CD4-positive, alpha-beta T cell treated with Interleukin-6 at 100 ng/mL for 8 hours (primary cell): Measurements from ENCODE around the gene ALDH4A1.
"Not testable (repeated sequence)": the region's sequence is repeated elsewhere in the genome, so short reads cannot be mapped to it uniquely, and the experiment has no call there.

ENCODE experiments used
- DNase-seq: peaks from one replicate; pipeline ENCODE4 v3.0.0-alpha.2; 2020; ENCODE audit warnings: mixed read lengths, low spot score

Gene ALDH4A1

DNA sequence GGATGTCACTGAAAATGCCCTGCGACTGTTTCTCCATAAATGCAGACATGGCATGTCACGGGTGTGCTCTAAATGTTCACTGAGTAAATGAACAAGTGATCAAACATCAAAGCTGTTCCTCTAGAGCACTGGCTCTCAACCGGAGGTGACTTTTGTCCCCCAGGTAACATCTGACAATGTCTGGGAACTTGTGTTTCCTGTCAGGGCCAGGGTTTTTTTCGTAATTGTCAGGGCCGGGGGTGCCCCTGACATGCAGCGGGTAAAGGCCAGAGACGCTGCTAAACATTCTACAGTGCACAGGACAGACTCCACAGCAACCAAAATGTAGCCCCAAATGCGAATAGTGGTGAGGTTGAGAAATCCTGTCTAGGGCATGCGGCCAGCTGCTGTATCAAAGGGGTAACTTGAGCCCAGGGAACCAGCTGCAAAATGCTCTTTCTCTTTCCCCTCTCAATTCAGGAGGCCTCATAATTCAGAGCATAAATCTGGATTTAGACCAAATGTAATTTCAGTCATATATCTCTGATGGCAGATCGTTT lies 2.0 kb downstream of the ALDH4A1 start:
- no peak for DNase-seq

DNA sequence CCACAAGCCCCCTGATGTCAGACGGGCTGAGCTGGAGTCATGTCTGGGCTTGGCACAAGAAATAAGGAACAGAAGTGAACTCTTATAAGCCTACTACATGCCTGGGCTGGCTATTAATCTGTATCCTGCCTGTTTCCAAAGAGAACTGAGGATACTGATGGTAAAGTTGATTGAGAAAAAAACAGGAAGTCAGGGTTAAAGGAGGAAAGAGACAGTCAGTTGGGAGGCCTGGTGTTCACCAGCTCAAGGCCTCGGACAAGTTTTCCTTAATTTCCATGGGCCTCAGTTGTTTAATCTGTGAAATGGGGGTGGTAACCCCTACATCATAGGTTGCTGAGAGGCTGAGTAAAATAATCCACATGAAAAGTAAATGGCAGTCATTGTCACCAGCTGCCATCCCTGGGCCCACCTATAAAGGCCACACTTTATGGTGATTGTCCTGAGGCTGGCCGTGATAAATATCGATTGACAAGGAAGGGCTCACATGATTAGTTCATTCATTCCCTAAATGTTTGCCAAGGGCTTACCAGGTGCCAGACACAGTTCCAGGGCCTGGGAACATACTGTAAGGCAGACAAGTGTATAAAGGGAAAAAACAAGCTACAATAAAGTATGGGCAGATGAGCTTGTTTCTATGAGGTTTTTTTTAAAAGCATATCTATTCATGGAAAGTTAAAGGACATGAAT lies 2.8 kb downstream of the ALDH4A1 start:
- DNase-seq = no peak

DNA sequence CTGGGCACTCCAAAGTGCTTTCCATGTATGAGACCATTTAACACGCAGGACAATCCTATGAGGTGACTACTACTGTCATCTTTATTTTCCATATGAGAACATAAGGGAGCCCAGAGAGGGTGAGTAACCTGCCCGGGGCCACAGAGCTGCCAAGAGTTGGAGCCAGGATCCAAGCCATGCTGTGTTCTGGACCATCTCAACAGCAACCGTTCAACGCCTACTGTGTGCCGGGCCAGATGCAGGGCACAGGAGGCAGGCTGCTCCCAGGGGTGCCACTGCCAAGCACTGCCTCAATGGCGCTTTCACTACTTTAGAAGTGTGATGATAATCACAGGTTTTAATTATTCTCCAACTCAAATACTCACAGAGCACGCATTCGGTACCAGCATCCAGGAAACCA lies 3.8 kb downstream of the ALDH4A1 start:
- DNase-seq = no peak

DNA sequence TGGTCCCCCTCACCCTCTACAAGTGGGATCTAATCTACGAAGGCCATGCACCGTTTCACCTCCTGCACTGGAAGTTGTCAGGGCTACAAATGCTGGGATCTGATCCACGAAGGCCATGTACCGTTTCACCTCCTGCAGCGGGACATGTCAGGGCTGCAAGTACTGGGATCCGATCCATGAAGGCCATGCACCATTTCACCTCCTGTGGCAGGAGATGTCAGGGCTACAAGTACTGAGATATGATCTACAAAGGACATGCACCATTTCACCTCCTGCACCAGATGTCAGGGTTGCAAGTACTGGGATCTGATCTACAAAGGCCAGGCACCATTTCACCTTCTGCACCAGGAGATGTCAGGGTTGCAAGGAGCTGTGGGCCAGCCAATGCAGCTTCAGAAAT lies 7.0 kb downstream of the ALDH4A1 start:
- no peak for DNase-seq

DNA sequence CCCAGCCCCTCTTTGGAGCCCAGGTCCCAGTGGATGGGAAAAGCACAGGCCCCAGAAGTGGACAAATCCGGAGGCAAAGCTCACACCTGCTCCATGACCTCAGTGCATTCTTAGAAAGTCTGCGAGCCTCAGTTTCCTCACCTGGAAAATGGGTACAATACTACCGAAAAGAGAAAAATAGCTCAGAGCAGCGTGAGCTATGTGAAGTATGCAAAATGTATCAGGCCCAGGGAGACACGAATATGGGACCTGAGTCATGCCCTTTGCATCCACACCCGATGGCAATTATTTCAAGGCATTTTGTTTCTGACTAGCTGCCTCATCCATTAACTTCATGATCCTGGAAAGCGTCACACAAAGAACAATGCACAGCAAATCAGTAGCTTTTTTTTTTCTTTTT lies 9.2 kb downstream of the ALDH4A1 start:
- DNase-seq = no peak

DNA sequence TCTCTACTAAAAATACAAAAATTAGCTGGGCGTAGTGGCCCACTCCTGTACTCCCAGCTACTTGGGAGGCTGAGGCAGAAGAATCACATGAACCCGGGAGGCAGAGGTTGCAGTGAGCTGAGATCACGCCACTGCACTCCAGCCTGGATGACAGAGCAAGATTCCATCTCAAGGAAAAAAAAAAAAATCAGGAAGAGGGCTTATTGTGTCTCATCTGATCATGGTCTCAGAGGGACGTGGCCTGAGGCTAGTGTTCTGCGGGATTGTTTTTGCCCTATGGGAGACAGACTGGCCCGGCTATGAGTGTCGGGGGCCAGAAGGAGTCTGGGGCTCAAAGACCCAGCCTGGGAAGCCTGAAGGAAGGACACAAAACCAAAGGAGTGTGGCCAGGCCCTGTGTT lies 10.5 kb downstream of the ALDH4A1 start:
- DNase-seq = not testable (repeated sequence)

DNA sequence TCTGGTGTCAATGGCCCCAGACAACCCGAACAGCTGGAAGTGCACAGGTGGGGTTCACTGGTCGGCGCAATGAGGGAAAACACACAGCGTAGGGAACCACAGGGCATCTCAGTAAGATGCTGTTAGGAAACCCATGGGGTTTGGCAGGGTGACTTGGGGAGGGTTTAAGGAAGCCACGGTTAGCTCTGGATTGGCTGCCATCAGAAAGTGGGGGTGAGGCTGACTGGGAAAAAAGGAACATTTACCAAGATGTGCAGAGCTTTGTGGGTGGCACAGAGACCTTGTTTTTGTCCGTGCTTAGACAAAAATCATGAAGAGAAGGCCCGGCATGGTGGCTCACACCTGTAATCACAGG lies 11.0 kb downstream of the ALDH4A1 start:
- DNase-seq = no peak

DNA sequence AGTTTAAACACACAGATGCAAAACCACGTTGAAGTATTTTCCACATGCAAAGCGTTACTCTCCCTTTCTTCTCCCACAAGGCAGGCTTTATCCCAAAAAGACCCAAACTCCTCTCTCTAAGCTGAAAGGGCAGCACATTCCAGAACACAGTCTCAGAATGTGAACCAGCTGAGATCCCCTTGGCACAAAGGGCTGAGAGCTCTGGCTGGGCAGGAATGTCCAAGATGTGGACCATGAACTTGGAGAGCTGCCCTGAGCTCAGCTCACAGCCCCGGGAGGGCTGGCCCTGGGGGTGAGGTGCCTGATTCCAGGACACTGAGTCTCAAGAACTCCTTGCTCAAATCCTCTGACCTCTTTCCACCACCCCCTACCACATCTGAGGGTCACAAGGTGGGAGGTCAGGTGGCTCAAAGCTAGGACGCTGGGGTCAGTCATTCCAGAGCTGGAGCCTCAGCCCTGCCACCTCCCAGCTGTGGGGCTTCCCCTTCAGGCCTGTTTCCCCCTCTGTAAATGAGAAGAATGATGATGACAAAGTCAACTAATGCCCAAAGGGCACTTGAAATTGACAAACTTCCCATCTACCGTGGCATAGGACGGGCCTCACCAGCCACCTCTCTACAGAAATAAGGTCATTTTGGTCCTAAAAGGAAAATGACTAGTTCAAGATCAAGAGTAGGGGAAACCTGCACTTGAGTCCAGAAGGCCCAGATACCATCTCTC lies 11.5 kb downstream of the ALDH4A1 start:
- no peak for DNase-seq

DNA sequence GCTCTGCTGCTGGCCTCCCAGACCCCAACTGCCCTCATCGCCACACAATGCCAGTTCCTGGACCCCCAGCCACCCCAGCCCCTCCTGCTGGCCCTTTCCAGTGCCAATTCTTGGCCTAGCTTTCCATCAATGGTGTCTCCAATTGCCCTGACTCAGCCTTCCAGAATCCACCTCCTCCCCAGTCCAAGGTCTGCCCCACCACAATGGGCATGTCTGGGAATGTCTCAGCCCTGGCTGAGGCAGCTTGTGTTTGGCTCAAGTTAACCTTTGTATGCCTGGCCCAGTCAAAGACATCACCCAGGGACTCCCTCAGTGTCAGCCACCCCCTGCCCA lies 16.4 kb downstream of the ALDH4A1 start:
- DNase-seq = no peak

DNA sequence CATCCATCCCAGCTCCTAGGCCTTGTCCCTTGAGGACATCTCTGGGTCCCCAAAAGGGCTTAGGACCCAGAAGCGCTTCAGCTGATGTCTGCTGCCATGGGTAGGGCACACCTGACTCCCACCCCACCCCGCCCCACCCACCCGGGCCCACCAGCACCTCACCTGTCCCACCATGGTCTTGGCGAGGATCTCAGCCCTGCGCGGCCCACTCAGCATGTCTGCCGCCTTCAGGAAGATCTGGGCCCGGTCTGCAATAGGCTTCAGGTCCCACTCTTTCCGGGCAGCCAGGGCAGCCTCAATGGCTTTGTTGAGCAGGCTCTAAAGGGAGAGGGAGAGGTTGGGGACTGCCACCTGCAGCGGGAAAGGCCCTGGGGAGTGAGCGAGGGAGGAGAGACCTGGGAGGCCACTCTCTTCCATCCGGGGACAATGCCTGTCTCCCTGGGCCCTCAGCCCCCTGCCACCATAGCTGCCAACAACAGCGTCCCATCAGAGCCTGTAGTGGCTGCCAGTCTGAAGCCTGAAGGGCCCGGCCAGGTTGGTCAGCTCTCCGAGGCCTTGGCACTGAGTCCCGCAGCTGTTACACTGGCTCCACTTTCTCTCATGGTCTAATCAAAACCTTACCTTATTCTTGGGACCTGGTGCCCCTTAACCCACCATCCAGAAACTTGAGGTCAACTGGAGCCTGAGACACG lies 16.9 kb downstream of the ALDH4A1 start:
- no peak for DNase-seq

DNA sequence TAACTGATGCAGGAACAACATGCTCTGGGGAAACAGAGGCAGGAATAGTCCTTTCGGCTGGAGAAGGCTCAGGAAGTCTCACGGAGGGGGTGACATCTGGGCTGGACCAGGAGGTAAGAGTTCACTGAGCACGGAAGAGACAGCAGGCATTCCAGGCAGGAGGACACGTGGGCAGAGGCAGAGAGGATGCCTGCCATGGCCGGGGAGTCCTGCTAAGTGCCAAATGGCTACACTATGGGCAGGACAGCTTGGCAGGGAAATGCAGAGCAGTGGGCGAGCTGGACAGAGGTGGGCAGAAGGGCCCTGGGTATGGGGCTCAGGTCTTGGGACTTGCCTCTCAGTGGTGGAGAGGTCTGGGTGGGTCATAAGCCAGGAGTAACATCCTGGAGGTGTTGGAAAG lies 17.6 kb downstream of the ALDH4A1 start:
- DNase-seq = no peak

DNA sequence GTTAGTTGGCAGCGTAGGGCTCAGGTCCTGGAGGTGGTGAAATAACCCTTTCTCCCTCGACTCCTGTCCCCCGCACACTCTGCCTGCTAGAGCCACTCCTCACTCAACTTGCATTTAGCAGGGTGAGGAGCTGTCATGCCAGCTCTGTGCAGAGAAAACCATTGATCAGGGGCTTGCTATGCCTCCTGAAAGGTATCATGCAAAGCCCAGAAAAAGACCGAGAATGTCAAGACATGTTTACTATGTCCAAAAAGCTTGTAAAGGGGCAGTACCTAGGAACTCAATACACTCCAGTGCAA lies 18.0 kb downstream of the ALDH4A1 start:
- no peak for DNase-seq

DNA sequence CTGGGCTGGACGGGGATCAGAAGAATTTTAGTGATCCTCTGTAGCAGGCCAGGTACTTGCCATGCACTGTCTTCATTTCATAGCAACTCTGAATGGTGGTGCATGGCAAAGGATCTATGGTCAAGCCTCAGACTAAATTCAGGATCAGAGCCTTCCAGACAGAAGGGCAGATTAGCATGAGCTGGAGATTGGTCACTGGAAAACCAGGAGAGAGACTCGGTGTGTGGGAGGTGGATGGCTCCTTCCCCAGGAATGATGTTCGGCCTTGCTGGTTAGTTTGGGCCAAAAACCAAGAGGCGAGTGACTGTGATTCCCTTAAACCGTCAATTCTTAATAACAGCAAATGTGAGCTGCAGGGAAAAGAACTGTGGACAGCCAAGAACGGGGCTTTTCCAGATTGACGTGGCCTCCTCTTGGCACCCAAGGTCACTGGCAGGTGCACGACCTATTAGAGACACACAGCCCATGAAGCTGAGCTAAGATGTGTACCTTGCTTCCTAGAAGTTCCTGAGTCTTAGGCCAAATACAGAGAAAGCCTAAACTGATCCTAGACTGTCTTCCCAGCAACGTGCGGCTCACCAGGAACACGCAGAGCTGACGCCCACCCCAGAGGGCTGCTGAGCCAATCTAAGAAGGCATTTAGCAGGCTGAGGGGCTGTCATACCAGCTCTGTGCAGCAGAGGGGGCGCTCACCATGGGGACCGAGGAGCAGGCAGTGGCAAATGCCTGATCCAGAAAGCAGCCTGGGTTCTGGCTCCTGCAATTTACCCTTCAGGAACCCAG lies 18.5 kb downstream of the ALDH4A1 start:
- DNase-seq = peak; percentile 63

DNA sequence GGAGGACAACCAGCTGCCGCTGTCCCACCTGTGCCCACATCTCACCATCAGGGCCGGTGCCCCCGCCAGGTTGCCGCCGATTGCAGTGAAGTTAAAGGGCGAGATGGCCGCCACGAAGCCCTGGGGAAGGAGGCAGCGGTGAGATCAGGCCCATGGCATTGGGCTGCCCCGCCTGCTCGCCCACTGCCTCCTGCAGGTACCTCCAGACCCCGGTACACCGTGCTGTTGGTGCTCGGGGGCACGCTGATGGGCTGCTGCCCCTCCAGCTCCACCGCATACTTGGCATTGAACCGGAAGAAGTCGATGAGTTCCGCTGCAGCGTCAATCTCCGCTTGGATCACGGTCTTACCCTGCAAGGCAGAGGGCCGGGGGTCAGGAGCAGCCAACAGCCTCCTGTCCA lies 19.3 kb downstream of the ALDH4A1 start:
- DNase-seq = no peak

DNA sequence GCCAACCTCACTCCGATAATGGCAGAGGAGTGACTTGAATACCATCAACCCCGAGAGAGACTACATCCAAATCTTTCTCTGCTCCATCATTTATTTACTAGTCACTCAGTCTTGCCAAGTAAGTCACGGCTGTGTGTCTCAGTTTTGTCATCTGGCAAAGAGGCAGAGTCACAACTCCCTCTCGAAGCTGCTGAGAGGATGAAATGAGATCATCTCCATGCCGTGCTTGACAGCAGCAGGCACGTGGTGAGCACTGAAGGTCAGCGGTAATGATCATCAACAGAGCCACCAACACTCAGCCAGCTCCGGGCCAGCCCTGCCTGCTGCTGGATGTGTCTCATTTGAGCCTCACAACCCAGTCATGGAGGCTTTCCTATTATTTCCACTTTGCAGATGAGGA lies 19.9 kb downstream of the ALDH4A1 start:
- DNase-seq = no peak

DNA sequence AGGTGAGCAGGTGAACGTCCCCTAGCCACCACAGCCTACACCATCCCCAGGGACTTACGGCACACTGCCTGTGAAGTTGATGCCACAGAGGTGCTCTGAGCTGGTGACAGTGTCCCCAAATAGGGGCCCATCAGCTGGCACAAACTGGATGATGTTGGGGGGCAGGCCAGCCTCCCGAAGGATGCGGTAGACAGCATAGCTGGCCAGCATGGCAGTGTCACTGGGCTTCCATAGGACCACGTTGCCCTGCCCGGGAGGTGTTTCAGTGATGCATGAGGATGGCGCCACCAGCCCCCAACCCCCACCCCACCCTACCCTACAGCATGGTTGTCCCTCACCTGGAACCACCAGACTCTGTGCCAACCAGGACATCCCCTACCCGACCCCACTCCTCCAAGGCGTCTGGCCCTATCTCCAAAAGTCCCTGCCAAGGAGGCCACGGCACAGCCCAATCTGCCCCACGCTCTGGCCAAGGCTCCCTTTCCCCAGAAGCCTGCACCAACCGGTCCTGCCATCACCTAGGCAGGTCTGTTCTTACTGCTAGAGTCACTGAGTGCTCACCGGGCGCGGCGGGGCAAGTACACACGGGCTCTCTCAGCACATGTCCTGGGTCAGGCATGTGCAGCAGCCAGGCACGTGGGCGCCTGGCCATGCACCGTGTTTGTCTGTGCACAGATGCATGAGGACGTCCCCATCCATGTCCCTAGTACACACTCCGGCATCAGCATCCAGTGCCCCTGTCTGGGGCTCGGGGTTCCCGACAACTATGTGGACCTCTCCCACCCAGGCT lies 20.5 kb downstream of the ALDH4A1 start:
- DNase-seq = no peak

DNA sequence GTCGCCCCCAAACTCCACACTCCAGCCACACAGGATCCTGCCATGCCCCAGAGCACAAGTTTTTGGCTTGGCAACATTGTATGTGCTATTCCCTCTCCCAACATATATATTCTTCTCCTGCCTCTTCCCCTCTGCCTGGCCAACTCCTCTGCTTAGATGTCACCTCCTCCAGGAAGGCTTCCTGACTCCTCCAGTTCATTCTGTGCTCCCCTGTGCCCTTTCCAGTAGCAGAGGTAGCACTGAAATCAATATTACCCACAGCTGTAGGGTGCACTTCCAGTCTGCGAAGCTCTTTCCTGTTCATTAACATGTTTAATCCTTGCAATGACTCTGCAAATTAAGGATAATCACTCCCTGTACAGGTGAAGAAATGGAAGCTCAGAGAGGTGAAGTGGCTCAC lies 21.2 kb downstream of the ALDH4A1 start:
- no peak for DNase-seq

DNA sequence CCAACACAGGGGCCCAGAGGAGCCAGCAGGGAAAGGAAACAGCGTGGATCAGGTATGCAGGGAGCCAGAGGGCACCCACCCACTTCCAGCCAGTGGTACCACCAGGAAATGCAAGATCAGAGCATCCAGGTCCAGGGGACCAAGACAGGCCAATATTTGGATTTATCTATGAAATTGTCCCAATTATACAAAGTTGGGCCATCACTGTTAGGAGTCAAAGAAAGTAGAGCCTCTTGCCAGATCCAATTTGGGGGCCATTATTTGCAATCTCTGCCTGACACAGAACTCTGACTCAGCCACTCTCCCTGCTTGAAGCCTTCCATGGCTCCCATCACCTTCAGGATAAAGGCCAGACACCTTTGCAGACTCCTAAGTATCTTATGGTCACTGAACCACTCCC lies 21.8 kb downstream of the ALDH4A1 start:
- DNase-seq = no peak

DNA sequence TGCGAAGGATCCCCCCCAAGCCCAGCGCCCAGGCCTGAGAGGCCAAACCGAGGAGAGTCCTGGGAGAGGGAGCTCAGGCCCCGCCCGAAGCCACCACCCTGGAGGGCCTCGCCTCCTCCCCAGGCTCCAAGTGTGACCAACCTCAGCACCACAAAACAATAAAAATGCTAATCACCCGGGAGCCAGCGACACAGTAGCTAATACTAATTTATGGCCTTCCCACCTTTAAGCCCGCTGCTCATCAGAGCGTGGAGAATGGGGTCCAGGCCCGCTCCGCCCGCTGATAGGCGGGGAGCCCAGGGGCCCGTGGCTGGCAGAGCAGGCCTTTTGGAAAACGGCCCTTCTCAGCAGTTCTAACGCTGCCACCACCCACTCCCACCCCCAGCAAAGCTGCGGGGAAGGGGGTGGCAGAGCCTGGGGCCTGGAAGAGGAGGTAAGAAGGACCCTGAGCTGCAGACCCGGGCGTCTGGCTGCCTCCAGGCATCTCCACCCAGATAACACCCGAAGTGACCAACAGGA lies 22.5 kb downstream of the ALDH4A1 start:
- no peak for DNase-seq

DNA sequence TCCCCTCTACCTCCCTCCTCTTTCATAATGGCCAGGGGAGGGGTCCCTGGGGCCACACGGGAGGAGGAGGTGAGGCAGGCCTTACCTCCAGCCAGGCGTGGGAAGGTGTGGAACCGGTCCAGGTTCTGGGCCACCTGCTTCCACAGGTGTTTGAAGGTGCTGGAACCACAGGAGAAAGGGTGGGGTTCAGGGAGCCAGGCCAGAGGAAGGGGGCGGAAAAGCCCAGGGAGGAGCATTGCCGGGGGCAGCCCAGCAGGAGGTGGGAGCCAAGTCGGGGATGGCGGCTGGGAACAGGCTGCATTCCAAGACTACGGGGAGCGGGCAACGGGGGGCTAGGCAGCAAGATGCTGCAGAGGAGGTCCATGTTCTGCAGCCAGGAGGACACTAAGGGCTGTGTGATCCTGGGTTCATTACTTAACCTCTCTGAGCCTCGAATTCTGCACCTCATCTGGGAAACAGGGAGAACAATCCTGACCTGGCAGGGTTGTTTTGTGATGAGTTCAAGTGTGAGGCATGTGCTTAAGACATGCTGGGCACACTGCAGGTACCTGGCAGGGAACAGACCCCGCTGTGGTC lies 23.1 kb downstream of the ALDH4A1 start:
- no peak for DNase-seq

DNA sequence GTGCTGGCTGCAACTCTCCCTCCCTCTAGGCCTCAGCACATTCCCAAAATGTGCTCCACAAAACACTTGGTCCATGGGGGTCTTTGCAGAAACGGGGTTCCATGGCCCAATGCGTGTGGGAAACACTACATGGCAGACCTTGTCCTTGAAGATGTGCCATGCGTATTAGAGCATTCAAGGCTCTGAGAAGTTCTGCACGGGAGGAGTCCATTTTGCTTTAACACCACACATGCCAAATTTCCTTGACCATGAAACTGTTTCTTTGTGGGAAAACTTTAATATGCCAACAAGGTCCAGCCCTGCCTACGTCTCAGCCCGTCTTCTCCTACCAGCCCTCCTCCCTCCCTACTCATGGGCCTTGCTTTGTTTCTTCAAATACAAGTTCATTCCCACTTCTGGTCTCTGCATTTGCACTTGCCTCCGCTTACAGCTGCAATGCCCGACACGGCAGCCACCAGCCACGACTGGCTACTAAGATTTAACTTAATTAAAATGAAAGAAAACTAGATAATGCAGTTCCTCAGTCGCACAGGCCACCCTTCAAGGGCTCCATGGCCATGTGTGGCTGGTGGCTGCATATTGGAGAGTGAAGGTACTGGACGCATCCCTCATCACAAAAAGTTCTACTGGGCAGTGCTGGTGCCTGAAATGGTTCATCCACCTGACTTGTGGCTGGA lies 23.7 kb downstream of the ALDH4A1 start:
- DNase-seq = no peak
